Kidney epithelial cell (primary cell): ENCODE data around the gene ADAMTS6. TPM values are rescaled to one million over a fixed set of nuclear protein-coding genes. Genes with fewer than 3 reads are reported as not detected.

Source experiments
- DNase-seq: peaks from one replicate; pipeline ENCODE4 v3.0.0-alpha.2; 2010; ENCODE audit warnings: low read depth
- H3K27me3 ChIP-seq: 2 replicates; pipeline ENCODE4 v1.6.0; 2011; ENCODE audit warnings: low read length; ENCODE audit not compliant: control insufficient read depth, insufficient read depth
- H3K36me3 ChIP-seq: 2 replicates; pipeline ENCODE4 v1.5.1; 2011; ENCODE audit warnings: low read length; ENCODE audit not compliant: control insufficient read depth, insufficient read depth
- H3K4me3 ChIP-seq: 2 replicates; pipeline ENCODE4 v1.5.1; 2011; ENCODE audit warnings: low read depth, mild to moderate bottlenecking, control low read depth, low read length
- total RNA-seq: library from RNA; depleted of rRNA; stranded (reverse); fragments of >200 nt; gene quantifications from 2 replicates; pipeline ENCODE4 v1.2.3, GENCODE V29; 2015
- TF ChIP-seq, protein P1 (sequence below): IDR thresholded peaks from 2 replicates; pipeline ENCODE4 v1.5.1; 2011; ENCODE audit warnings: mild to moderate bottlenecking, moderate library complexity, low read length, control low read depth, inconsistent platforms; ENCODE audit not compliant: insufficient read depth, poor library complexity, severe bottlenecking

ADAMTS6 gene
- total RNA-seq, 1 donor from 2014 or later = 15.3 TPM

DNA sequence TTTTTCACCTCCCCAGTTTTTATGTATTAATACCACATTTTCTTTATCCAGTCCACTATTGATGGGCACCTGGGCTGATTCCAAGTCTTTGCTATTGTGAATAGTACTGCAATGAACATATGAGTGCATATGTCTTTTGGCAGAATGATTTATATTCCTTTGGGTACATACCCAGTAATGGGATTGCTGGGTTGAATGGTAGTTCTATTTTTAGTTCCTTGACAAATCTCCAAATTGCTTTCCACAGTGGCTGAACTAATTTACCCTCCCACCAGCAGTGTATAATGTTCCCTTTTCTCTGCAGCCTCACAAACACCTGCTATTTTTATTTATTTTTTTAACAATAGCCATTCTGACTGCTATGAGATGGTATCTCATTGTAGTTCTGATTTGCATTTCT, 340.2 kb downstream of the ADAMTS6 start:
- Histone ChIP-seq H3K4me3 (no peak overlapping the region), H3K36me3 (no peaks in the 10 kb centered on the region), H3K27me3 (no peaks in the 10 kb centered on the region)
- TF ChIP-seq, protein P1, sequence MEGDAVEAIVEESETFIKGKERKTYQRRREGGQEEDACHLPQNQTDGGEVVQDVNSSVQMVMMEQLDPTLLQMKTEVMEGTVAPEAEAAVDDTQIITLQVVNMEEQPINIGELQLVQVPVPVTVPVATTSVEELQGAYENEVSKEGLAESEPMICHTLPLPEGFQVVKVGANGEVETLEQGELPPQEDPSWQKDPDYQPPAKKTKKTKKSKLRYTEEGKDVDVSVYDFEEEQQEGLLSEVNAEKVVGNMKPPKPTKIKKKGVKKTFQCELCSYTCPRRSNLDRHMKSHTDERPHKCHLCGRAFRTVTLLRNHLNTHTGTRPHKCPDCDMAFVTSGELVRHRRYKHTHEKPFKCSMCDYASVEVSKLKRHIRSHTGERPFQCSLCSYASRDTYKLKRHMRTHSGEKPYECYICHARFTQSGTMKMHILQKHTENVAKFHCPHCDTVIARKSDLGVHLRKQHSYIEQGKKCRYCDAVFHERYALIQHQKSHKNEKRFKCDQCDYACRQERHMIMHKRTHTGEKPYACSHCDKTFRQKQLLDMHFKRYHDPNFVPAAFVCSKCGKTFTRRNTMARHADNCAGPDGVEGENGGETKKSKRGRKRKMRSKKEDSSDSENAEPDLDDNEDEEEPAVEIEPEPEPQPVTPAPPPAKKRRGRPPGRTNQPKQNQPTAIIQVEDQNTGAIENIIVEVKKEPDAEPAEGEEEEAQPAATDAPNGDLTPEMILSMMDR = no peak
- DNase-seq = no peak

DNA sequence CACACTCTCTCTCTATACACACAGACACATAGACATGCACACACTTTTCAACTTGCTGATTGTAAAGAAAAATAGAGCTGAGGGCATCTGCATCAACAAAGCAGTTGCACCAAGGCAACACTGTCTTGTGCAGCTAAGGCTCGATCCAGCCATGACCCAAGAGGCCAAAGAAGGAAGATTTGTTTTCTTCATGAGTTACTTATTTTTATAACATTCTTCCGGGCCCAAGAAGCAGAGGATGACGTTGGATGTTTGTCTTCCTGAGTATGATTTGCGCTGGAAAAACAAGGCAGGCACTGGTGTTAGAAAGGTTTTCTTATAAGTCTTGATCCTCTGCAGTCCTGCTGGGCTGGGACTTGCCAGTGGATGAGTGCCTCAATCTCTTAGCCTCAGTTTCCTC, 344.1 kb downstream of the ADAMTS6 start:
- no peak for DNase-seq
- TF ChIP-seq, protein P1 = no peak
- Histone ChIP-seq H3K36me3 (no peaks in the 10 kb centered on the region), H3K4me3 (no peak overlapping the region), H3K27me3 (no peaks in the 10 kb centered on the region)

DNA sequence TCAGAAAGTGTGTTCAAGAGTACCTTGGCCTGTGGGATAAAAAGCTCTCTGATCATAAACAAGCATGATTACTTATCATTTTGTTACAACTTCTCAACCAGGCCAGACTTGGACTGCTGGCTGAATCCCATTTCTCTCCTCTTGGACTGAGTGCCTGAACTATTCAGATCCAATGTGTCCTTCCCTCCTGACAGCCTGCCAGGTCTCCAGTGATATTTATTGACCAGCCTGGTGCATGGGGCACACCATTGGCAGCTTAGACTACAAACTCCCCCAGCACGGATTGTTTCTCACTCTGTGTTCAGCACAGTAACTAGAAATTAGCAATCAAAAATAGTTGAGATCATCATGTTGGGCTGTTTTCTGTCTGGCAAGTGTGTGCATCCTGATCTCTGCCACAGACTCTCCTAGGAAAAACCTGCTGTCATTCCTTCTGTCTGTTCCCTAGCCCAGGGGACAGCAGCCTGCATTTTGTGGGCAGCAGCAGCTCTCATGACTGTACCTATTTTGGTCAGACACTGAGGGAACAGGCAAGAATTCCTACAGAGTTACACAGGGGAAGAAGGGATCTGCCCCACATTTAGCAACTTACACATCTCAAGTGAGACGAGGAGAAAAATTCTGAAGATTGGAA, 348.1 kb downstream of the ADAMTS6 start:
- TF ChIP-seq, protein P1 = no peak
- no peaks in the 10 kb centered on the region for H3K36me3 ChIP-seq

DNA sequence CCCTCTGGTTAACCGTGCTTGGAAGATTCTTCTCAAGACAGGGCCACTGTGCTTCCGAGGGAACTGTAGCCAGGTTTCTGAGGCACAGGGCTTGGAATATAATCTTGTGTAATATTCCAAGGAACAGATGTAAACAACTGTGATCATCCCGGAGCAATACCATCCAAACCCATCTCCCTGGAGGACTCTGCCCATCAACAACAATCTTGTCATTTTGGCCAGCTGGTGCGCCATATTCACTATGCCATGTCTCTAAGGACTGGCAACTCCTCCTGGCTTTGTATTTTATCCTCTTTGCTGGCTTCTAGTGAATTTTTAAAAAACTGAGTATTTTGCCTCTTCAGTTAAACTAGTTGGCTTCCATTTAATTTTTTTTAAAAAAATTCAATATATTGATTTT, 349.3 kb downstream of the ADAMTS6 start:
- H3K4me3 ChIP-seq = no peak overlapping the region
- TF ChIP-seq, protein P1 = no peak
- no peak for DNase-seq
- no peaks in the 10 kb centered on the region for H3K27me3 ChIP-seq
- H3K36me3 ChIP-seq = no peaks in the 10 kb centered on the region

More for the DNA sequence above, 348.1 kb downstream of the ADAMTS6 start:
- DNase-seq = no peak
- Histone ChIP-seq H3K27me3 (no peaks in the 10 kb centered on the region), H3K4me3 (no peak overlapping the region)

DNA sequence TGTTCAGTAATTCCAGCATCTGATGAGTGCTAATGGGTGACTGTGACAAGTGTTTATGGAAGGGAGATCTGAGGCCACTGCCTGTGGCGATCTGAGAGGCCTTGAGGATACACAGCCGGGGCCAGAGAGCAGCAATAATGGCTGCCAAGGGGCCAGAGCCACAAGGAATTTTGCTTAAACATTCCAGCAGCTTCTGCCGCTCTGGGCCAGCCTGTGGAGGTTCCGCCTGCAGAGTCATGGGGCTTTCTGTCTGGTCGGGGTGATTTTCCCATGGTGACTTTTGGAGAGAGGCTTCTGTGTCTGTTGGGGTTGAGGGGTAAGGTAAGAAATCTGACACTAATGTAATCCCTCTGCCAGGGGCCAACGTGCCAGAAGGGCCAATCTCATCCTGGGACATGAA, 353.5 kb downstream of the ADAMTS6 start:
- H3K4me3 ChIP-seq = no peak overlapping the region
- TF ChIP-seq, protein P1 = no peak
- H3K36me3 ChIP-seq = no peaks in the 10 kb centered on the region
- no peak for DNase-seq
- H3K27me3 ChIP-seq = no peaks in the 10 kb centered on the region
